Measurements from ENCODE around the gene TLCD5.

TLCD5 gene

DNA sequence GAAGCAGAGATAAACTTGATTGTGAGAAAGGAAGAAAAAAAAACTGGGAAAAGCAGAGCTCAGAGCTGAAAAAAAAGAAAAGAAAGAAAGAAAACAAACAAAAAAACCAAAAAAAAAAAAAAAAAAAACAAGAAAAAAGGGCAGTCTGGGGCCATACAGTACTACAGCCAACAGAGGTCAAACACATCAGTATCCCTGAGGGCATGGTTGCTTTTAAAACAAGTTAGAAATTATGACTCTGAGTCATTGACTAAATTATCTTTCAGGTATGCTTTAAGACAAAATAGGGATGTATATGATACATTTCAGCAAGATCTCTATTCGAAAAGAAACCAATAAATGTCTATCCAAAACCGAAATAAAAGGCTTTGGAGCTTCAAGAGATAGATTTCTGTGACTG, 37.1 kb upstream of the TLCD5 start:
- no peaks in the 10 kb centered on the region for H3K4me1 ChIP-seq (ENCODE audit: insufficient read depth, insufficient read length)
- no peaks in the 10 kb centered on the region for H3K36me3 ChIP-seq (ENCODE audit: insufficient read depth, insufficient read length, low read length)
- TF ChIP-seq YY1 (IDR thresholded peaks at IDR 0.05; ENCODE audit: insufficient read depth, insufficient read length) (no peak), SUZ12 (IDR thresholded peaks at IDR 0.05; ENCODE audit: extremely low read depth, insufficient read depth, insufficient read length) (no peak), ZNF274 (IDR thresholded peaks at IDR 0.05; ENCODE audit: low read depth, low read length) (no peak)
- DNase-seq (ENCODE audit: low read depth, low spot score) = no peak
- H3K9me3 ChIP-seq (ENCODE audit: insufficient read depth, low read length) = no peaks in the 10 kb centered on the region
- H3K27me3 ChIP-seq (ENCODE audit: insufficient read depth, insufficient read length) = no peaks in the 10 kb centered on the region
- H3K9ac ChIP-seq (ENCODE audit: insufficient read length, low read depth) = no peak overlapping the region
- no peak overlapping the region for H3K4me3 ChIP-seq (ENCODE audit: insufficient read length, low read depth)

DNA sequence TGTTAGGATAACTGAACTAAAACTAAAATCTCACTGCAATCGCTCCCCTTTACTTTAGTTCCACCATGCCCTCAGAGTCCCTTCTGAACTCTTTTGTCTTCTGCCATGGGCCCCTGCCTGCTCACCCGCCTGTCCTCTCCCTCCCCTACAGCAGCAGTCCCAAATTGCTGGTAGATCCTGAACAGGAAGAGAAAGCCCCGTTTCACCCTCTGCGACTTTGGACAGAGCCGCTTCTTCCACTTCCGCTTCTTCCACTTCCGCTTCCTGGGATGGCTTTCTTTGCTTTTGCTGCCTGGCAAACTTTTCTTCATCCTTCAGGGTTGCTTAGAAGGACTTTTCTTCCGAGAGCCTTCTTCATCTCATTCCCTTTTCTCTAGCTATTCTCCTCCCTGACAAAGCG, 35.7 kb upstream of the TLCD5 start:
- Histone ChIP-seq H3K9ac (ENCODE audit: insufficient read length, low read depth) (no peak overlapping the region), H3K4me3 (ENCODE audit: insufficient read length, low read depth) (no peak overlapping the region), H3K9me3 (ENCODE audit: insufficient read depth, low read length) (no peaks in the 10 kb centered on the region), H3K4me1 (ENCODE audit: insufficient read depth, insufficient read length) (no peaks in the 10 kb centered on the region), H3K27me3 (ENCODE audit: insufficient read depth, insufficient read length) (no peaks in the 10 kb centered on the region), H3K36me3 (ENCODE audit: insufficient read depth, insufficient read length, low read length) (no peaks in the 10 kb centered on the region)
- DNase-seq (ENCODE audit: low read depth, low spot score) = no peak
- TF ChIP-seq YY1 (IDR thresholded peaks at IDR 0.05; ENCODE audit: insufficient read depth, insufficient read length) (no peak), SUZ12 (IDR thresholded peaks at IDR 0.05; ENCODE audit: extremely low read depth, insufficient read depth, insufficient read length) (no peak)

DNA sequence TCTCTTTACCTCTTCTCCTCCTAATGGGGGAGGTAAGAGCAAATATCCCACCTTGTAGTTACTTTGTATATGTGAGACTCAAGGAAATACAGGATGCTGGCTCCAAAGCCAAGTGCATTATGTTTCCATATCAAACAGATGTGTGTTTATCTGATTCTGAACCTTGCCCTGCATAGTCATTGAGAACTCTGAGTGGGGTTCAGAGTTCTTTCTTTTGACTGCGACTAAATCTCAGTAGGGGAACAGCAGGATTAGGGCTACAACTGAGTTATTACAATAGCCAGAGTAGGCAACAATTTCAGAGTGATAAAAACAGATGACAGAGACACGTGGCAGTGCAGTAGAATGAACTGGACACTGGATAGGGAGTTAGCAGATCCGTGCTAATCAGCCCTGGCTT, 34.1 kb upstream of the TLCD5 start:
- H3K4me3 ChIP-seq (ENCODE audit: insufficient read length, low read depth) = no peak overlapping the region
- no peak for DNase-seq (ENCODE audit: low read depth, low spot score)
- H3K9ac ChIP-seq (ENCODE audit: insufficient read length, low read depth) = no peak overlapping the region
- no peaks in the 10 kb centered on the region for H3K9me3 ChIP-seq (ENCODE audit: insufficient read depth, low read length)
- TF ChIP-seq SUZ12 (IDR thresholded peaks at IDR 0.05; ENCODE audit: extremely low read depth, insufficient read depth, insufficient read length) (no peak), ZNF274 (IDR thresholded peaks at IDR 0.05; ENCODE audit: low read depth, low read length) (no peak), YY1 (IDR thresholded peaks at IDR 0.05; ENCODE audit: insufficient read depth, insufficient read length) (no peak)
- H3K36me3 ChIP-seq (ENCODE audit: insufficient read depth, insufficient read length, low read length) = no peaks in the 10 kb centered on the region
- no peaks in the 10 kb centered on the region for H3K27me3 ChIP-seq (ENCODE audit: insufficient read depth, insufficient read length)
- H3K4me1 ChIP-seq (ENCODE audit: insufficient read depth, insufficient read length) = no peaks in the 10 kb centered on the region

DNA sequence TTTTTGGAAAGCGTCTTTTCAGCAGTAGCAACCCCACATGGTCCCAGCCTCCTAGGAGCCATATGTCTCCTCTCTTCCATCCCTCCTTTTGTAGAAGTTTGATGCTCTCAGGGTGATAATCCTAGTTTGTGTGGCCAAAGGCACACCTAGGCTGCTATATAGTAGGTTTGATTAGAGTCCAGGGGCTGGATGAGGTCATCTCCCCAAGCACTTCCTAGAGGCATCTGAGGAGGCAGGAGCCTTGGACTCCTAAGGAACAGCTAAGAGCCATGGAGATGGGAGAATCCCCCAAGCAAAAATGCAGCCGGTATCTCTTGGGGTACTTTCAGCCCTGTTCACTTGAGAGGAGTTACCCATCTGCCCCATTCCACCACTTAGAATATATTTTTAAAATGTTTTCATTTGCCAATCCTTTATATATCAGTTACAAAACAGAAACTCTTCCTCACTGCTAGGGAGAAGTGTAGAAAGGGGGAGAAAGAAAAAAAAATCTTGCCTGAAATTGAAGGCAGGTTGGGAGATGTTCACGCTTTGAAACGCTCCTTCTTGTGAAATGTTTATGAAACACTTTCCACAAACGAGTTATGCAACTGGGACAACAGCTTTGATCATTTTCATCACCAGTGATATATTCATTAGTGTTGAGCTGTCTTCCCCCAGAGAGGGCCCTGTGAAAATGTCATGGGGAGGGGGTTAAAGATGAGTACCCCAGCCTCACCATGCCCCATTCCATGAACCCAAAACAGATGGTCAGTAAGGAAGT, 31.9 kb upstream of the TLCD5 start:
- no peak for DNase-seq (ENCODE audit: low read depth, low spot score)
- Histone ChIP-seq H3K36me3 (ENCODE audit: insufficient read depth, insufficient read length, low read length) (no peaks in the 10 kb centered on the region), H3K27me3 (ENCODE audit: insufficient read depth, insufficient read length) (no peaks in the 10 kb centered on the region), H3K9ac (ENCODE audit: insufficient read length, low read depth) (no peak overlapping the region), H3K4me3 (ENCODE audit: insufficient read length, low read depth) (no peak overlapping the region), H3K9me3 (ENCODE audit: insufficient read depth, low read length) (no peaks in the 10 kb centered on the region), H3K4me1 (ENCODE audit: insufficient read depth, insufficient read length) (no peaks in the 10 kb centered on the region)
- TF ChIP-seq SUZ12 (IDR thresholded peaks at IDR 0.05; ENCODE audit: extremely low read depth, insufficient read depth, insufficient read length) = no peak
- no peak for TF ChIP-seq ZNF274 (IDR thresholded peaks at IDR 0.05; ENCODE audit: low read depth, low read length)
- TF ChIP-seq YY1 (IDR thresholded peaks at IDR 0.05; ENCODE audit: insufficient read depth, insufficient read length) = no peak

DNA sequence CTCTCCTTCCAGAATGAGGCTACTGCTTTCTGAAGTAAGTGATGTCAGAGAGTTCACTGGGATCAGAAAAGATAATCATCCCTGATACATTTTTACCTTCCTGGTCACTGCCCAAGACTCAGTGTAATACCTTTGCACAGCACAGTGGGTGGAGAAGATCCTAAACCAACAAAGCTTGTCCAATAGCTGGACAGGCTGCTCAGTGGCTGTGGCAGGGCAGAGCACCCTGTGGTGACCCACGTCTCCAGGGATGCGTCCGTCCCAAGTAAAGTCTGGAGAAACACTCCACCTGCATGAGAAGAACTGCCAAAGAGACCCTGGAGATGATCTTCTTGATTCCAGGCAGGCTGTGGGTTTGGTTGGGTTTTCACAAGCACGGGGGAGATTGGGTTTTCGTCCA, 31.0 kb upstream of the TLCD5 start:
- Histone ChIP-seq H3K36me3 (ENCODE audit: insufficient read depth, insufficient read length, low read length) (no peaks in the 10 kb centered on the region), H3K4me1 (ENCODE audit: insufficient read depth, insufficient read length) (peaks cover 3% of the 10 kb centered on the region), H3K9ac (ENCODE audit: insufficient read length, low read depth) (no peak overlapping the region), H3K27me3 (ENCODE audit: insufficient read depth, insufficient read length) (no peaks in the 10 kb centered on the region), H3K4me3 (ENCODE audit: insufficient read length, low read depth) (no peak overlapping the region), H3K9me3 (ENCODE audit: insufficient read depth, low read length) (no peaks in the 10 kb centered on the region)
- no peak for DNase-seq (ENCODE audit: low read depth, low spot score)
- TF ChIP-seq ZNF274 (IDR thresholded peaks at IDR 0.05; ENCODE audit: low read depth, low read length) (no peak), YY1 (IDR thresholded peaks at IDR 0.05; ENCODE audit: insufficient read depth, insufficient read length) (no peak), SUZ12 (IDR thresholded peaks at IDR 0.05; ENCODE audit: extremely low read depth, insufficient read depth, insufficient read length) (no peak)

DNA sequence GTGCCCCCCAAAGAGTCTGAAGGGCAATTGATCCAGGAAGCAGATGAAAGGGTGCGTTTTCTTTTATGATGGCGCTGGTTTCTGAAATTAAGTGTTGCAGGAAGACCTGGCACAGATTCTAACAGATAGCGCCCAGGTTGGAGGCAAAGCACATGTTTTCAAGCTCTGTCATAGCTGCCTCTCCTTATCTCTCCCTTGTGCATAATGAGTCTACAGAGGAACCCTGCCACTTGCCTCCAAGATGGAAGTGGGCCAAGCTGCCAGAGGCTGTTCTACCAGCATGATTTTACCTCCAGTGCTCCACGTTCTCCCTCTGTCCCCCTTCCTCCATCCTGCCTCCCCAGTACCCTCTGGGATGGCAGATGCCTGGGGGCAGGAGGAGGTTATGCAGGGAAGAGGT, 30.0 kb upstream of the TLCD5 start:
- H3K36me3 ChIP-seq (ENCODE audit: insufficient read depth, insufficient read length, low read length) = no peaks in the 10 kb centered on the region
- H3K27me3 ChIP-seq (ENCODE audit: insufficient read depth, insufficient read length) = no peaks in the 10 kb centered on the region
- H3K4me3 ChIP-seq (ENCODE audit: insufficient read length, low read depth) = no peak overlapping the region
- H3K9me3 ChIP-seq (ENCODE audit: insufficient read depth, low read length) = no peaks in the 10 kb centered on the region
- no peak for DNase-seq (ENCODE audit: low read depth, low spot score)
- H3K4me1 ChIP-seq (ENCODE audit: insufficient read depth, insufficient read length) = peaks cover 5% of the 10 kb centered on the region
- H3K9ac ChIP-seq (ENCODE audit: insufficient read length, low read depth) = no peak overlapping the region
- TF ChIP-seq YY1 (IDR thresholded peaks at IDR 0.05; ENCODE audit: insufficient read depth, insufficient read length) = no peak
- no peak for TF ChIP-seq ZNF274 (IDR thresholded peaks at IDR 0.05; ENCODE audit: low read depth, low read length)
- TF ChIP-seq SUZ12 (IDR thresholded peaks at IDR 0.05; ENCODE audit: extremely low read depth, insufficient read depth, insufficient read length) = no peak

DNA sequence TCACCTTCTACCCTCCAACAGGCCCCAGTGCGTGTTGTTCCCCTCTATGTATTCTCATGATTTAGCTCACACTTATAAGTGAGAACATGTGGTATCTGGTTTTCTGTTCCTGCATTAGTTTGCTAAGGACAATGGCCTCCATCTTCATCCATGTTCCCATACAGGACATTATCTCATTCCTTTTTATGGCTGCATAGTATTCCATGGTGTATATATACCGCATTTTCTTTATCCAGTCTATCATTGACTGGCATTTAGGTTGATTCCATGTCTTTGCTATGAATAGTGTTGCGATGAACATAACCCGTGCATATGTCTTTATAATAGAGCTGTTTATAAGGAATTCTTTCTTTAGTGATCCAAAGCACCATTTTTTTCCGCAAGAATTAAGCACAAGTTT, 28.5 kb upstream of the TLCD5 start:
- peaks cover 5% of the 10 kb centered on the region for H3K4me1 ChIP-seq (ENCODE audit: insufficient read depth, insufficient read length)
- no peak overlapping the region for H3K9ac ChIP-seq (ENCODE audit: insufficient read length, low read depth)
- no peaks in the 10 kb centered on the region for H3K9me3 ChIP-seq (ENCODE audit: insufficient read depth, low read length)
- TF ChIP-seq YY1 (IDR thresholded peaks at IDR 0.05; ENCODE audit: insufficient read depth, insufficient read length) (no peak), SUZ12 (IDR thresholded peaks at IDR 0.05; ENCODE audit: extremely low read depth, insufficient read depth, insufficient read length) (no peak), ZNF274 (IDR thresholded peaks at IDR 0.05; ENCODE audit: low read depth, low read length) (no peak)
- H3K4me3 ChIP-seq (ENCODE audit: insufficient read length, low read depth) = no peak overlapping the region
- H3K27me3 ChIP-seq (ENCODE audit: insufficient read depth, insufficient read length) = no peaks in the 10 kb centered on the region
- DNase-seq (ENCODE audit: low read depth, low spot score) = no peak
- H3K36me3 ChIP-seq (ENCODE audit: insufficient read depth, insufficient read length, low read length) = no peaks in the 10 kb centered on the region

Data from NT2/D1 (cell line).